Activated CD4-positive, CD25-positive, alpha-beta regulatory T cell (primary cell): ENCODE data around the gene DNAAF2.

ENCODE experiments used
- DNase-seq, 4 experiments: peaks; one replicate each; lab custom pipeline; 2025; lab: John Stamatoyannopoulos, UW

The DNAAF2 gene

DNA sequence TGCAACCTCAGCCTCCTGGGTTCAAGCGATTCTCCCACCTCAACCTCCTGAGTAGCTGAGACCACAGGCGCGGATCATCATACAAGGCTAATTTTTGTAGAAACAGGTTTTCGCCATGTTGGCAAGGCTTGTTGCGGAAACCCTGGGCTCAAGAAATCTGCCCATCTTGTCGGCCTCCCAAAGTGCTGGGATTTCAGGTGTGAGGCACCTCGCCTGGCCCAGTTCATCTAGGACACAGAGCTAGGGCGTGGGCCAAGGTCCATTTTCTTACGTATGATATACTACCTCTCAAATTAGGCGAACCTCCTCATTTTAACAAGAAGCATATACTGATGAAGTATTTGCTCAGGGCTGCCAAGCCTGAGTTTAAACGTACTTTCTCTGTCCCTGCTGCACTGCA is 51.0 kb downstream of the DNAAF2 start:
- DNase-seq, result no peak

DNA sequence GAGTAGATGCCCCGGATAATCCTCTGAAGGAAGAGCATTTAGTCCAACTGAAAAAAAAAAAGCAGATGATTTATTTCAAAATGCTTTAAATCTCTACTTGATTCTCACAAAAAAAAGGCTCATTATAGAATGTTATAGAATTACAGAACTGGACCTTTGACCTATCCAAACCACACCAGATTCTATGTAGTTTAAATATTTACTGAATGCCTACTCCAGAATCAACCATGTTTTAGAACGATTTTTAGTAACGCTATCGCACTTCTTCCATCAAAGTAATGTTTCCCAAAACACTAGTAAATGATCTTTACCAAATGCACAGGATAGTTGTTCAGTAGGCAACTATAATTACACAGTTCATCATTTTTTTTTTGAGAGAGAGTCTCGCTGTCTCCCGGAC is 51.4 kb downstream of the DNAAF2 start:
- no peak for DNase-seq

DNA sequence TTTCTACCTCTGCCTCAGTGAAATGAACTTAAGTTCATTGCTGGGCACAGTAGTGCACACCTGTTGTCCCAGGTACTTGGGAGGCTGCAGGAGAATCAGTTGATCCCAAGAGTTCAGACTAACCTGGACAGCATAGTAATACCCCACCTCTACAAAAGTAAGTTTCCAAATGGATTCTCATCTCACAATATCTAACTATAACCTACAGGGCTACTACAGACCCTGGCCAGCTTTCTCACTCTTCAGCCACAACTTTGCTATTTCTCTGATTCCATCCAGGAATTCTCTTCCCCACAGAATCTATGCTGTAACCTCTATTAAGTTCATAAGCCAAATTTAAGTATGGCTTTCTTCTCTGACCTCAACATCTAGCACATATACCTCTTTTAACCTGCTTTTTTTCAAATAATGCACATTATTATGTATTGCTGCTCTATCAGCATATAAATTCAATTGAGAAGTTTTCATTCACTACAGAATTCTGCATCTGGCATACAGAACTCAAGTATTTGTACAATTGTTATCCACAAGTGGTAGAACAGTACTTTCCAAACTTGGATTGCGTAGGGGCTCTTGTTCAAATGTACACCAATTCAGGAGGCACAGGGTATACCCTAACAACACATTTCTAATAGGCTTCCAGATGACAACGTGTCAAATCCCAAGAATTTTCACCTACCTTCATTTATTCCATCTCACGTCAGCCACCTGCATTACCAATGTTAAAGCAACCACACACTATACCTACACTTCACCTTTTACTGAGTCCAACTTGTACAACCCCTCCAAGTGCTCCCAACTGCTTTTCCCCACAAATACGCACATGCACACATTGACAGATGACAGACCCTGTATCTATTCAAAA is 52.7 kb downstream of the DNAAF2 start:
- DNase-seq, result no peak

DNA sequence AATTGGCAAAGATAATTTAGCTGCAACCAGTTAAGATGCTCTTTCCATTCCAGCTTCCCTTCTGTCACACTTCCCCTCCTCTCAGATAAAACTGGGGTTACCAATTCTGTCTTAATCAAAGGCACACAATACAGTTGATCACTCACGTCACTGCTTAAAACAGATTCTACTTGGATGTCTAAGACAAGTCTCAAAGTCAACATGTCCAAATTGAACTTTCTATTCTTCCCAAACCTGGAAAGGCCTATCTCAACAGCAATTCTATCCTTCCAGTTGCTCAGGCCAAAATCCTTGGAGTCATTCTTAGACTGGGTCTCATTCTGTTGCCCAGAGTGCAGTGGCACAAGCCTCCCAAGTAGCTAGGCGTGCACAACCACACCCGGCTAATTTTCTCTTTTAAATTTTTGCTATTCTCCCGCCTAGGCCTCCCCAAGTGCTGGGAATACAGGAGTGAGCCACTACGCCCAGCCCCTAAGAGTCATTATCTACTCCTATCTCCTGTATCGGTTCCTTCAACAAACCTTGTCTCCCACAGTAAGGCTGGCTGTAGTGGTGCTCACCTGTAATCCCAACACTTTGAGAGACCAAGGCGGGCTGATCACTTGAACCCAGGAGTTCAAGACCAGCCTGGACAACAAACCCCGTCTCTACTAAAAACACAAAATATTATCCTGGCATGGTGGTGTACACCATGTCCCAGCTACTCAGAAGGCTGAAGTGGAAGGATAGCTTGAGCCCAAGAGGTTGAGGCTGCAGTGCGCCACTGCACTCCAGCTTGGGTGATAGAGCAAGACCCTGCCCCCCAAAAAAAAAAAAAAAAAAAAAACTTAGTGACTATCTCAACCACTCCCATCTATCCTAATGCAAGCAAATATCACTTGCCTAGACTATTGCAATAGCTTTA is 53.6 kb downstream of the DNAAF2 start:
- DNase-seq, result no peak

DNA sequence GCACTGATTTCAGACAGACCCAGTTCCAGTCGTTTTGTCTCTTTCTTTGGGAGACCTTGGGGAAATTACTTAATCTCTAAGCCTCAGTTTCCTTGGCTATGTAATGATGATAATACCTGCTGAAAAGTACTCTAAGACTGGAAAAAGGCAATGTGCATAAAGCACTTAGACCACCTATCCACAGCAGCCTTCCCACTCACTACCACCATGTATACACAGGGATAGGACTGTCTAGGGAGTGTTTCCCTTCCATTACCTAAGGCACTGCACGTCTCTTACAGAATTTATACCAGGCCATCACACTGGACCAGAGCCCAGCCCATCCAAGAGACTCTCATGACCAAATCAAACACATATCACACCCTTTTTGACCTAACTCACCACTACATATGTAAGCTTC is 55.2 kb downstream of the DNAAF2 start:
- DNase-seq, result no peak

DNA sequence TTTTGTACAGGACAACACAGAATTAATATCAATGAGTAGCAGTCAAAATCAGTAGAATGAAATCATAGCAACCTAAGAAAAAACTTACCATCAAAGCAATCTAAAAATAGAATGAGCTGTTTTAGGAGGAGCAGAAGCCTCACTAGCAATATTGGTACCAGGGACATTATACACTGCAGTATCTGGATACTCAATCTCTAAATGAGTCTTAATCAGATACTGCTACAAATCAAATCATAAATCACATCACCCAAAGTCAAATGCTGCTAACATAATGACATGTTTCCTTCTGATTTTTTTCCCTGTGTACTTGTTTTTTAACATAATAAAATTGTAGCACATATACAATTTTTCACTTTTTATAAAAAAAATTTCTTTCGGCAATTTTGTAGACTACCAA is 56.9 kb downstream of the DNAAF2 start:
- DNase-seq, result no peak
